ENCODE results near the gene SLAIN1.

GRCh38 chr13:77701305-77701704 lies 3.8 kb downstream of the SLAIN1 start:
- TF ChIP-seq SUZ12 (IDR thresholded peaks at IDR 0.05; ENCODE audit: extremely low read depth, insufficient read depth, insufficient read length) (no peak), ZNF274 (IDR thresholded peaks at IDR 0.05; ENCODE audit: low read depth, low read length) (no peak), YY1 (IDR thresholded peaks at IDR 0.05; ENCODE audit: insufficient read depth, insufficient read length) (no peak)
